Mesenchymal stem cell (in vitro differentiated cells and primary cell): ENCODE measurements around the gene EPHX1. TPM values are rescaled to one million over a fixed set of nuclear protein-coding genes. Genes with fewer than 3 reads are reported as not detected.
"Not testable (repeated sequence)": the region's sequence is repeated elsewhere in the genome, so short reads cannot be mapped to it uniquely, and the experiment has no call there.

Experiments used
- DNase-seq: peaks from one replicate; pipeline ENCODE4 v3.0.0-alpha.2; 2013
- H2AFZ ChIP-seq: one replicate; pipeline ENCODE4 v1.6.1; 2013; ENCODE audit warnings: low read depth, mild to moderate bottlenecking, control low read depth, inconsistent platforms, low read length, moderate library complexity
- H2AK5ac ChIP-seq: 2 replicates; pipeline ENCODE4 v1.6.1; 2013; ENCODE audit warnings: low read length, moderate library complexity, mild to moderate bottlenecking, inconsistent platforms; ENCODE audit not compliant: severe bottlenecking
- H2BK120ac ChIP-seq: one replicate; pipeline ENCODE4 v1.6.1; 2013; ENCODE audit warnings: low read depth, mild to moderate bottlenecking, inconsistent platforms, low read length, moderate library complexity
- H2BK12ac ChIP-seq, 2 experiments: one replicate each; pipeline ENCODE4 v1.6.1; 2013; ENCODE audit warnings: inconsistent platforms in 2 of 2, low read length in 2 of 2, mild to moderate bottlenecking in 2 of 2, moderate library complexity in 2 of 2, control low read depth in 1 of 2
- H2BK15ac ChIP-seq: one replicate; pipeline ENCODE4 v1.6.1; 2013; ENCODE audit warnings: mild to moderate bottlenecking, low read depth, inconsistent platforms; ENCODE audit not compliant: poor library complexity, severe bottlenecking
- H2BK5ac ChIP-seq: 2 replicates; pipeline ENCODE4 v1.6.1; 2013; ENCODE audit warnings: low read depth, mild to moderate bottlenecking, low read length, control low read depth, inconsistent platforms; ENCODE audit not compliant: poor library complexity, severe bottlenecking
- H3K14ac ChIP-seq, 2 experiments: one replicate each; pipeline ENCODE4 v1.6.1; 2013; ENCODE audit warnings: inconsistent platforms in 2 of 2, low read length in 2 of 2, control low read depth in 1 of 2, mild to moderate bottlenecking in 1 of 2, moderate library complexity in 1 of 2
- H3K18ac ChIP-seq, 2 experiments: one replicate each; pipeline ENCODE4 v1.6.1; 2013; ENCODE audit warnings: inconsistent platforms in 2 of 2, low read length in 2 of 2, control low read depth in 1 of 2, low read depth in 1 of 2, mild to moderate bottlenecking in 1 of 2
- H3K23ac ChIP-seq, 2 experiments: one replicate each; pipeline ENCODE4 v1.6.1; 2013; ENCODE audit warnings: inconsistent platforms in 2 of 2, low read length in 2 of 2, mild to moderate bottlenecking in 2 of 2, moderate library complexity in 2 of 2, control low read depth in 1 of 2
- H3K27ac ChIP-seq: 2 replicates; pipeline ENCODE4 v1.5.1; 2013; ENCODE audit warnings: mild to moderate bottlenecking, moderate library complexity, low read length, control low read depth, inconsistent platforms; ENCODE audit not compliant: poor library complexity, severe bottlenecking
- H3K27me3 ChIP-seq, 2 experiments: 2 replicates each; pipeline versions ENCODE4 v1.6.1 to v1.7.0; 2013; ENCODE audit warnings: low read length in 2 of 2, mild to moderate bottlenecking in 2 of 2, moderate library complexity in 2 of 2, control low read depth in 1 of 2, inconsistent platforms in 1 of 2; ENCODE audit not compliant: control insufficient read depth in 1 of 2, insufficient read depth in 1 of 2
- H3K36me3 ChIP-seq, 2 experiments: 2 replicates each; pipeline versions ENCODE4 v1.6.1 to v1.7.0; 2013; ENCODE audit warnings: low read length in 2 of 2, control low read depth in 1 of 2, inconsistent platforms in 1 of 2, low read depth in 1 of 2, mild to moderate bottlenecking in 1 of 2; ENCODE audit not compliant: insufficient read depth in 2 of 2, control insufficient read depth in 1 of 2
- H3K4ac ChIP-seq, 2 experiments: one replicate each; pipeline ENCODE4 v1.6.1; 2013; ENCODE audit warnings: inconsistent platforms in 2 of 2, low read length in 2 of 2, mild to moderate bottlenecking in 2 of 2, moderate library complexity in 2 of 2, control low read depth in 1 of 2, low read depth in 1 of 2
- H3K4me1 ChIP-seq: 2 replicates; pipeline ENCODE4 v1.6.1; 2013; ENCODE audit warnings: low read depth, low read length, control low read depth; ENCODE audit not compliant: control insufficient read depth, insufficient read depth
- H3K4me2 ChIP-seq: 2 replicates; pipeline ENCODE4 v1.6.1; 2013; ENCODE audit warnings: low read length, mild to moderate bottlenecking, inconsistent platforms; ENCODE audit not compliant: poor library complexity, severe bottlenecking
- H3K4me3 ChIP-seq, 2 experiments: 2 replicates each; pipeline versions ENCODE4 v1.5.1 to v1.7.0; 2013; ENCODE audit warnings: low read length in 2 of 2, mild to moderate bottlenecking in 2 of 2, control low read depth in 1 of 2, low read depth in 1 of 2; ENCODE audit not compliant: insufficient read depth in 1 of 2
- H3K79me1 ChIP-seq: replicated peaks from 2 replicates; pipeline ENCODE4 v1.6.1; 2013; ENCODE audit warnings: mild to moderate bottlenecking, control low read depth, low read length, inconsistent platforms; ENCODE audit not compliant: poor library complexity, severe bottlenecking
- H3K9ac ChIP-seq: 2 replicates; pipeline ENCODE4 v1.7.0; 2013; ENCODE audit warnings: mild to moderate bottlenecking, low read length, moderate library complexity
- H3K9me3 ChIP-seq: 2 replicates; pipeline ENCODE4 v1.7.0; 2013; ENCODE audit warnings: mild to moderate bottlenecking, low read length; ENCODE audit not compliant: control insufficient read depth
- H4K8ac ChIP-seq: one replicate; pipeline ENCODE4 v1.6.1; 2013; ENCODE audit warnings: inconsistent platforms, mild to moderate bottlenecking, low read length, moderate library complexity
- H4K91ac ChIP-seq: one replicate; pipeline ENCODE4 v1.6.1; 2013; ENCODE audit warnings: mild to moderate bottlenecking, low read length, inconsistent platforms
- WGBS: methylation state at CpG from one replicate; pipeline ENCODE4 v1.1.7; 2013; ENCODE audit warnings: mixed read lengths; 5-methylcytosine and 5-hydroxymethylcytosine counted together
- polyA plus RNA-seq, 2 experiments: library from polyadenylated mRNA; stranded (reverse); fragments of 200-250 nt; gene quantifications; one replicate each; pipeline ENCODE4 v1.2.3, GENCODE V29; 2013

The EPHX1 gene
- 58.9 TPM for polyA plus RNA-seq (2013, experiment 1 of 2)
- polyA plus RNA-seq (2013, experiment 2 of 2): 59.0 TPM

DNA sequence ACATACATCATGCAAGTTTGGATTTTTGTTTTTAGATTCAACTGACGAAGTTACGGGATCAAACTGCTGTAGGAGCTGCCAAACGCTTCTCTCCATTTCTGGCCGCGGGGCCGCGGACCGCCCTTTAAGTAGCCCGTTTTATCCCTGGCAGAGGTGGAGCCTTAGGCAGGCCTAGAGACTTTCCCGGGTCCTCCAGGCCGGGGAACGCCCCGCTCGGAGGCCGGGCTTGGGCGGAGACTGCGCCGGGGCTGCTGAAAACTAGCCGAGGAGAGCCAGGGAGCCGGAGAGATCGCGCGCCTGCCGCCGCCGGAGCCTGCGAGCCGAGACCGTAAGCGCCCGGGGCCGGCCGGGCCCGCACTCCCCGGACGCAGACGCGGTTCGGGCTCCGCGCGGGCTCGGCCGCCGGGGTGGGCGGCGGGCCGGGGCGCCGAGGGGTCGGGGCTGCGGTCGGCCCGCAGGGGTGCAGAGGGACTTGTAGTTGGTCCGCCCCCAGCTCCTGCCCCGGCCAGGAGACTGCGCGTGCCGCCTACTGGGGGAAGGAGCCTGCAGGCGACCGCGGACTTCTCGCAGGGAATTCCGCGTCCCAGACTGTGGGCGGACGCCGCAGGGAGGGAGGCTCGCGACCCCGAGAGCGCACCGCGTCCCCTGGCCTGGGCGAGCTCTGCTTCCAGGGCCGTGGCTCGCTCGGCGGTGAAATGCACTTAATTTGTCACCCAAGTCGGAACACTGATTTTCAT is at the start of gene EPHX1:
TSS of gene EPHX1 (plus strand) at position 283 of the 737 bp plus-strand sequence. CDS start 18,606 bp downstream, outside the sequence.
- Histone ChIP-seq H3K4me2 (peak within 1 kb of the TSS; percentile 77), H3K4me1 (peaks cover 19% of the 10 kb centered on the region)
- 1% methylated on average over 65 of the region's 80 CpGs for WGBS

DNA sequence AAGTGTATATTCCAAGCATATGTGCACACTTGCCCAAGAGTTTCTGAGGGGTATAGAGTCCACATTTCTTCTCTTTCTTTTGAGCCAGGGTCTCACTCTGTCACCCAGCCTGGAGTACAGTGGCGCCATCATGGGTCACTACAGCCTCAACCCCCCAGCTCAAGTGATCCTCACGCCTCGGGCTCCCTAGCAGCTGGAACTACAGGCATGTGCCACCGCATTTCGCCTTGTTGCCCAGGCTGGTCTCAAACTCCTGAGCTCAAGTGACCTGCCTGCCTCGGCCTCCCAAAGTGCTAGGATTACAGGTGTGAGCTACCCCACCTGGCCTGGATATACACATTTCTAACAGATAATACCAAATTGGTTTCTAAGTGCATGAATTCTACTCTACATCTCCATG is 49.4 kb upstream of the EPHX1 start:
- Histone ChIP-seq H4K91ac (no peak overlapping the region), H3K9ac (no peak overlapping the region), H3K4me1 (peaks cover 23% of the 10 kb centered on the region), H3K27me3 (no peaks in the 10 kb centered on the region), H3K9me3 (no peaks in the 10 kb centered on the region), H3K79me1 (no peaks in the 10 kb centered on the region), H3K27ac (no peak overlapping the region), H2BK15ac (no peak overlapping the region), H2BK5ac (no peak overlapping the region), H3K18ac (peak overlapping the region in 1 of 2 experiments; percentile 48), H3K4ac (peak overlapping the region in 1 of 2 experiments; percentile 55), H2BK120ac (no peak overlapping the region), H3K36me3 (no peaks in the 10 kb centered on the region), H3K4me3 (no peak overlapping the region), H3K4me2 (no peak overlapping the region), H2BK12ac (peak overlapping the region in 1 of 2 experiments; percentile 54), H3K23ac (no peak overlapping the region), H2AK5ac (no peak overlapping the region), H2AFZ (no peak overlapping the region), H4K8ac (no peak overlapping the region), H3K14ac (no peak overlapping the region)
- 97% methylated on average over 6 of the region's 6 CpGs for WGBS
- no peak for DNase-seq

More for the DNA sequence above, at the start of gene EPHX1:
- Histone ChIP-seq H3K4me3 (peak within 1 kb of the TSS; percentile 81 to 90), H3K14ac (peak within 1 kb of the TSS in 1 of 2 experiments; percentile 96), H3K9me3 (no peaks in the 10 kb centered on the region), H3K27ac (no peak within 1 kb of the TSS), H3K4ac (peak within 1 kb of the TSS in 1 of 2 experiments; percentile 24), H3K18ac (peak within 1 kb of the TSS; percentile 69 to 92), H2BK120ac (no peak within 1 kb of the TSS), H3K9ac (peak within 1 kb of the TSS; percentile 90), H2AFZ (peak within 1 kb of the TSS; percentile 73), H3K79me1 (peaks cover 16% of the 10 kb centered on the region), H4K91ac (no peak within 1 kb of the TSS), H2AK5ac (no peak within 1 kb of the TSS), H2BK15ac (peak within 1 kb of the TSS; percentile 80), H4K8ac (no peak within 1 kb of the TSS), H3K36me3 (peaks cover 4 to 5% of the 10 kb centered on the region in 2 experiments), H3K23ac (peak within 1 kb of the TSS in 1 of 2 experiments; percentile 86), H2BK12ac (peak within 1 kb of the TSS in 1 of 2 experiments; percentile 79), H3K27me3 (no peaks in the 10 kb centered on the region), H2BK5ac (no peak within 1 kb of the TSS)
- DNase-seq: peak; percentile 91

DNA sequence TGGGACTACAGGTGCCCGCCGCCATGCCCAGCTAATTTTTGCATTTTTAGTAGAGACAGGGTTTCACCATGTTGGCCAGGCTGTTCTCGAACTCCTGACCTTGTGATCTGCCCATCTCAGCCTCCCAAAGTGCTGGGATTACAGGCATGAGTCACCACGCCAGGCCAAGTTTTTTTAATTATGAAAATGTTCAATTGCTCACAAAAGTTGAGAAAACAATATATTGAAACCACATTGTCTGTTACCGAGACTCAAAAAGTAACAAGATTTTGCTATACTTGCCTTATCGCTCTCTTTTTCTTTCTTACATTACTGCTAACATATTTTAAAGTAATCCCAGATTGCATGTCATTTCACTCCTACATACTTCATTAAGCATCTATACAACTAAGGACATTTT is 48.5 kb upstream of the EPHX1 start:
- not testable (repeated sequence) for H3K9me3 ChIP-seq

DNA sequence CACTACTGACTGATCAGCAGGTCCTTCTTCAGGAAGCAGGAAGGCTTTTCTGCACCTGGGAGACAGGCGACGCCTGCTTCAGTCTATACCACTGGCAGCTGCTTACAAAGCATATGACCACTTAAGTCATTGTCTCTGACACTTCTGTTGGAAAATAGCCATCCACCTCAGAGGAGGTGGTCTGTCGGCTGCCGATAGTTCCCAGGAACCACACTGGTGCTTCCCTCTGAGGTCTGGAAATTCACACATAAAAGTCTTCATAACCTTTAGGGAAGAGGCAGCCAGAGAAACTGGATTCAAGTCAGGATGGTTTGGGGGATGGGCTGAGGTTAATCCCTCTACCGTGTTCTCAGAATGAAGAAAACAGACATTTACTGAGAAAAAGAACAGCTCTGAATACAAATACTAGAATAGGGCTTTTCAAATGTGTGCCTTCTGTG is 47.9 kb upstream of the EPHX1 start:
- Histone ChIP-seq H3K4me3 (no peak overlapping the region), H4K8ac (no peak overlapping the region), H3K4me1 (peaks cover 21% of the 10 kb centered on the region), H3K27me3 (no peaks in the 10 kb centered on the region), H2BK120ac (no peak overlapping the region), H3K79me1 (no peaks in the 10 kb centered on the region), H3K9ac (peak overlapping the region; percentile 9), H2AK5ac (peak overlapping the region; percentile 44), H3K4me2 (no peak overlapping the region), H2BK5ac (peak overlapping the region; percentile 95), H3K36me3 (no peaks in the 10 kb centered on the region), H3K14ac (no peak overlapping the region), H2BK15ac (no peak overlapping the region), H3K23ac (no peak overlapping the region), H3K27ac (peak overlapping the region; percentile 79), H3K18ac (peak overlapping the region in 1 of 2 experiments; percentile 37), H3K9me3 (no peaks in the 10 kb centered on the region), H2BK12ac (peak overlapping the region; percentile 2 to 82), H2AFZ (no peak overlapping the region), H4K91ac (no peak overlapping the region), H3K4ac (peak overlapping the region in 1 of 2 experiments; percentile 0)
- DNase-seq: peak; percentile 48
- 50% methylated on average over 4 of the region's 5 CpGs for WGBS

More for the DNA sequence above, 48.5 kb upstream of the EPHX1 start:
- H3K14ac ChIP-seq, H2BK5ac ChIP-seq, H3K4ac ChIP-seq, H3K27me3 ChIP-seq, H3K23ac ChIP-seq, H2AFZ ChIP-seq, H4K91ac ChIP-seq, H2BK15ac ChIP-seq, H3K4me3 ChIP-seq, H2AK5ac ChIP-seq, H4K8ac ChIP-seq, H3K79me1 ChIP-seq, H3K18ac ChIP-seq, H2BK12ac ChIP-seq, H3K27ac ChIP-seq, H3K4me2 ChIP-seq, DNase-seq, H3K36me3 ChIP-seq, H2BK120ac ChIP-seq: not testable (repeated sequence)
- Histone ChIP-seq H3K4me1 (peaks cover 18% of the 10 kb centered on the region), H3K9ac (peak overlapping the region; percentile 9)
- 97% methylated on average over 5 of the region's 6 CpGs for WGBS
